GM12878 (cell line): Measurements from ENCODE around the gene SUPT6H. TPM values are rescaled to one million over a fixed set of nuclear protein-coding genes. Genes with fewer than 3 reads are reported as not detected.
A peak's percentile ranks its signal among the peaks of the same experiment; 100 is the strongest.
"Not testable (repeated sequence)": the region's sequence is repeated elsewhere in the genome, so short reads cannot be mapped to it uniquely, and the experiment has no call there.

Source experiments
- ATAC-seq: fragments of 200-7000 bp; cut with Tn5 transposase; 3 replicates; pipeline ENCODE4 v1.9.1; 2020; ENCODE audit warnings: mild to moderate bottlenecking, moderate library complexity
- BruUV-seq: library from RNA; stranded (reverse); fragments of 400-500 nt; replicated peaks from 2 replicates; lab custom pipeline; 2021; lab: Mats Ljungman, UMichigan
- CTCF ChIA-PET: fragments of 300-600 bp; sonication (Branson Sonifier 250); formaldehyde crosslinking; extraction: SDS; loops from one replicate; lab custom pipeline; 2021; ENCODE audit warnings: inconsistent platforms; lab: Yijun Ruan, JAX
- POLR2A ChIA-PET: fragments of 350-600 bp; formaldehyde crosslinking; extraction: SDS; loops from one replicate; lab custom pipeline; 2021; ENCODE audit warnings: inconsistent platforms; lab: Charles Lee
- RAD21 ChIA-PET: fragments of 300-600 bp; sonication (Branson Sonifier 250); formaldehyde crosslinking; loops from one replicate; lab custom pipeline; 2023; ENCODE audit warnings: antibody characterized with exemption; ENCODE audit not compliant: unreplicated experiment; lab: Charles Lee
- SMC1A ChIA-PET: fragments of 300-600 bp; sonication (Branson Sonifier 250); formaldehyde crosslinking; loops from one replicate; lab custom pipeline; 2023; ENCODE audit not compliant: unreplicated experiment, uncharacterized antibody; lab: Charles Lee
- DNase-seq: peaks from one replicate; pipeline ENCODE4 v3.0.0-alpha.2; 2011; ENCODE audit warnings: low read depth, low spot score
- FAIRE-seq: peaks from 3 replicates; lab custom pipeline; 2011; peaks lifted over from hg19 to GRCh38; lab: Jason Lieb, UNC
- H2AFZ ChIP-seq: 2 replicates; pipeline ENCODE4 v1.6.0; 2011; ENCODE audit warnings: low read depth, low read length, control low read depth; ENCODE audit not compliant: control insufficient read depth
- H3K27ac ChIP-seq: 2 replicates; pipeline ENCODE4 v1.5.1; 2011; ENCODE audit warnings: control low read depth; ENCODE audit not compliant: control insufficient read depth, insufficient read depth
- H3K27me3 ChIP-seq, 2 experiments: replicated peaks in 1 of 2; 2 replicates each; pipeline versions ENCODE4 v1.6.0 to v1.6.1; 2011; ENCODE audit warnings: low read length in 1 of 2; ENCODE audit not compliant: control insufficient read depth in 2 of 2, insufficient read depth in 2 of 2
- H3K36me3 ChIP-seq, 2 experiments: 2 replicates each; pipeline ENCODE4 v1.5.1; 2011; ENCODE audit warnings: low read length in 1 of 2; ENCODE audit not compliant: control insufficient read depth in 2 of 2, insufficient read depth in 2 of 2
- H3K4me1 ChIP-seq: 2 replicates; pipeline ENCODE4 v1.6.1; 2011; ENCODE audit warnings: mild to moderate bottlenecking, low read length, moderate library complexity, mixed read lengths; ENCODE audit not compliant: control insufficient read depth, insufficient read depth
- H3K4me2 ChIP-seq: 2 replicates; pipeline ENCODE4 v1.6.0; 2011; ENCODE audit warnings: control low read depth; ENCODE audit not compliant: control insufficient read depth, insufficient read depth
- H3K4me3 ChIP-seq: fragments of 200-600 bp; sonication (generic); 2 replicates; pipeline ENCODE4 v1.5.1; 2016
- H3K79me2 ChIP-seq: 2 replicates; pipeline ENCODE4 v1.6.0; 2011; ENCODE audit warnings: low read length; ENCODE audit not compliant: control insufficient read depth, insufficient read depth
- H3K9ac ChIP-seq: 2 replicates; pipeline ENCODE4 v1.8.0; 2011; ENCODE audit warnings: low read length, control low read depth, mixed read lengths; ENCODE audit not compliant: control insufficient read depth, insufficient read depth
- H3K9me3 ChIP-seq: replicated peaks from 3 replicates; pipeline ENCODE4 v1.5.1; 2011; ENCODE audit warnings: mild to moderate bottlenecking, low read length; ENCODE audit not compliant: control insufficient read depth, insufficient read depth
- H4K20me1 ChIP-seq: 2 replicates; pipeline ENCODE4 v1.6.0; 2011; ENCODE audit not compliant: control insufficient read depth, insufficient read depth
- BCL11A ChIP-seq: IDR thresholded peaks from 2 replicates; pipeline ENCODE4 v1.6.1; 2011; ENCODE audit warnings: low read depth, low read length
- DPF2 ChIP-seq: fragments of 450-650 bp; IDR thresholded peaks from 2 replicates; pipeline ENCODE4 v1.6.1; 2017; ENCODE audit warnings: mild to moderate bottlenecking
- EP300 ChIP-seq, 2 experiments: fragments of 150-350 bp in 1 of 2; IDR thresholded peaks; 2 replicates each; pipeline ENCODE4 v1.6.1; 2011 to 2012; ENCODE audit warnings: low read depth in 2 of 2, low read length in 2 of 2, borderline replicate concordance in 1 of 2, improper control_type of control experiment in 1 of 2, inconsistent platforms in 1 of 2; ENCODE audit not compliant: control insufficient read depth in 1 of 2
- ETV6 ChIP-seq, 2 experiments: fragments of 450-650 bp in 1 of 2; IDR thresholded peaks in 1 of 2; conservative IDR thresholded peaks in 1 of 2; 2 replicates each; pipeline ENCODE4 v1.6.1; 2014; ENCODE audit warnings: antibody characterized with exemption in 1 of 2, borderline replicate concordance in 1 of 2, low read depth in 1 of 2, mild to moderate bottlenecking in 1 of 2, moderate library complexity in 1 of 2
- IKZF1 ChIP-seq: fragments of 450-650 bp; conservative IDR thresholded peaks from 2 replicates; pipeline ENCODE4 v1.6.1; 2017; ENCODE audit warnings: antibody characterized with exemption, mild to moderate bottlenecking
- MLLT1 ChIP-seq: fragments of 450-650 bp; IDR thresholded peaks from 2 replicates; pipeline ENCODE4 v1.6.1; 2016; ENCODE audit warnings: mild to moderate bottlenecking
- NKRF ChIP-seq: fragments of 450-650 bp; conservative IDR thresholded peaks from 2 replicates; pipeline ENCODE4 v1.6.1; 2017; ENCODE audit warnings: mild to moderate bottlenecking, moderate library complexity
- ZNF217 ChIP-seq: fragments of 450-650 bp; IDR thresholded peaks from 2 replicates; pipeline ENCODE4 v1.6.1; 2017; ENCODE audit warnings: antibody characterized with exemption, mild to moderate bottlenecking
- ZNF274 ChIP-seq: IDR thresholded peaks from one replicate; pipeline ENCODE4 v1.8.0; 2011; ENCODE audit not compliant: insufficient read length, insufficient read depth
- WGBS: methylation state at CpG from one replicate; pipeline ENCODE4 v1.1.6; 2016; ENCODE audit warnings: low lambda C conversion rate; ENCODE audit not compliant: insufficient replicate concordance, insufficient coverage; ENCODE audit errors: missing lambda C conversion rate; 5-methylcytosine and 5-hydroxymethylcytosine counted together
- in situ Hi-C: fragments of 300-500 bp; cut with MboI; formaldehyde crosslinking; loops from 9 replicates; pipeline ENCODE4 v1.14.3; 2018; ENCODE audit warnings: mixed read lengths
- intact Hi-C: fragments of 100-400 bp; cut with micrococcal nuclease; formaldehyde crosslinking; loops from one replicate; pipeline ENCODE4 v1.14.2; 2022; ENCODE audit not compliant: unreplicated experiment
- polyA plus RNA-seq, 11 experiments: library from polyadenylated mRNA; depleted of rRNA in 4 of 11; unstranded in 6 of 11; stranded (reverse) in 5 of 11; fragments of >200 nt; fragmentation: Nextera tagmentation in 4 of 11; fragmentation: Illumina TruSeq in 1 of 11; extraction: Ambion mirVana in 4 of 11; extraction: Trizol in 1 of 11; gene quantifications; 1 replicate in 1 of 11; 2 replicates in 10 of 11; pipeline versions ENCODE4 v1.2.1 to v1.2.3, GENCODE V29; 2011 to 2016; ENCODE audit warnings: inconsistent platforms in 2 of 11, missing spikeins in 2 of 11, low read depth in 1 of 11
- total RNA-seq, 4 experiments: library from RNA; depleted of rRNA in 3 of 4; stranded (reverse); fragments of >200 nt in 3 of 4; fragmentation: Illumina TruSeq in 1 of 4; extraction: Trizol in 1 of 4; gene quantifications; 2 replicates each; pipeline versions ENCODE4 v1.2.1 to v1.2.3, GENCODE V29; 2013 to 2021

Gene SUPT6H
- total and polyA plus RNA-seq, 10 of the 15 experiments (the other 5 are each of a cell fraction or from before 2014, with no cell fraction given): 1.7 to 58.8 (median 37.7) TPM

DNA sequence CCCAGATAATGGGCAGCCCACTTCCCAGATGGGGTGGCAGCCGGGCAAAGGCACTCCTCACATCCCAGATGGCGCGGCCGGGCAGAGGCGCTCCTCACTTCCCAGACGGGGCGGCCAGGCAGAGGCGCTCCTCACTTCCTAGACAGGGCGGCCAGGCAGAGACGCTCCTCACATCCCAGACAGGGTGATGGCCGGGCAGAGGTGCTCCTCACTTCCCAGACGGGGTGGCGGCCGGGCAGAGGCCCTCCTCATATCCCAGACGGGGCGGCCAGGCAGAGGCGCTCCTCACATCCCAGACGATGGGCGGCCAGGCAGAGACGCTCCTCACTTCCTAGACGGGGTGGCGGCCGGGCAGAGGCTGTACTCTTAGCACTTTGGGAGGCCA lies 2.5 kb upstream of the SUPT6H start:
- peaks cover 45% of the 10 kb centered on the region for H3K79me2 ChIP-seq
- H4K20me1 ChIP-seq, FAIRE-seq, H3K4me3 ChIP-seq, H3K9ac ChIP-seq, DNase-seq, CTCF ChIA-PET, H3K9me3 ChIP-seq, H3K27ac ChIP-seq, intact Hi-C loops, BruUV-seq, H3K36me3 ChIP-seq, SMC1A ChIA-PET, H3K27me3 ChIP-seq, H3K4me2 ChIP-seq, H2AFZ ChIP-seq, H3K4me1 ChIP-seq, in situ Hi-C loops, RAD21 ChIA-PET, ATAC-seq: not testable (repeated sequence)
- 98% methylated on average over 23 of the region's 23 CpGs for WGBS
- POLR2A ChIA-PET: interaction anchor here (4.9 kb wide), 1 partner anchor 15 kb away, joined by 46 read pairs; the partner anchor contains the start of gene BLTP2

DNA sequence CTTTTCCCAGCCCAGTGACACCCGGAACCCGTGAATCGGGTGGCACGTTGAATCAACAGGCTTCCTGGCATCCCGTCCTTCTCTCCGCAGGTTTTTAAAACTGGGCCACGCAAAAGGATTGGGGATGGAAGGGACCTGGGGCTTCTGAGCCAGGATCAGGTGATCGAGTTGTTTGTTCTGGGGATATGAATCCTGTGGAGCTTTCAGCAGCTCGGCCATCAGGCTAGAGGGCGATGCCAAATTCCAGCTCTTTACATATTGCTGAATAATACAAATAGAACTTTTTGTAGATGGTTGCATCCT lies 473 bp downstream of the SUPT6H start:
- peak overlapping the region; percentile 99 for H2AFZ ChIP-seq
- DNase-seq: no peak
- H3K9me3 ChIP-seq: no peaks in the 10 kb centered on the region
- RAD21 ChIA-PET: interaction anchor here (0.8 to 2.9 kb wide), 6 partner anchors 16 to 291 kb away, joined by 3 to 18 read pairs (median 5); partner anchors contain the start of genes BLTP2, PROCA1 and TLCD1
- POLR2A ChIA-PET: interaction anchor here (0.8 to 4.9 kb wide), 11 partner anchors 9 to 94 kb away, joined by 3 to 46 read pairs (median 4); partner anchors contain the start of genes BLTP2 and RPL23A
- no peaks in the 10 kb centered on the region for H4K20me1 ChIP-seq
- in situ Hi-C loops: no loop called here
- CTCF ChIA-PET: interaction anchor here (0.8 to 4.5 kb wide), 7 partner anchors 14 to 87 kb away, joined by 3 to 84 read pairs (median 7); partner anchors contain the start of genes BLTP2 and RPL23A
- H3K27me3 ChIP-seq: no peaks in the 10 kb centered on the region
- TF ChIP-seq NKRF (no peak), DPF2 (0 out of 2 replicates have a peak, but pooled peaks have one; percentile 1), ZNF217 (no peak), EP300 (IDR thresholded peaks at IDR 0.05; ENCODE audit: borderline replicate concordance in 1 of 2, control insufficient read depth in 1 of 2, low read depth in 2 of 2, low read length in 2 of 2) (0 out of 4 replicates have a peak, but pooled peaks of 1 of the 2 experiments have one; percentile 3), MLLT1 (peak; percentile 8; the same call in 1 of the 2 replicates), BCL11A (no peak), ETV6 (conservative IDR thresholded peaks at IDR 0.05 in 1 of 2, IDR thresholded peaks at IDR 0.05 in 1 of 2; ENCODE audit: borderline replicate concordance in 1 of 2, low read depth in 1 of 2) (0 out of 4 replicates have a peak, but pooled peaks of 1 of the 2 experiments have one; percentile 23), IKZF1 (0 out of 2 replicates have a peak, but pooled peaks have one; percentile 6), ZNF274 (no peak)
- H3K79me2 ChIP-seq: peaks cover 65% of the 10 kb centered on the region
- BruUV-seq: TSS peak; percentile 75
- peaks cover 2 to 8% of the 10 kb centered on the region in 2 experiments; a peak in 3 of 4 replicates for H3K36me3 ChIP-seq
- no peak; the same call in 1 of the 3 replicates for ATAC-seq
- intact Hi-C loops: loop anchor here (5.0 kb wide), 1 partner anchor 55 kb away; the partner anchor contains the start of genes RAB34 and RPL23A
- SMC1A ChIA-PET: interaction anchor here (1.0 to 2.1 kb wide), 7 partner anchors 16 to 84 kb away, joined by 3 to 15 read pairs (median 5); partner anchors contain the start of genes BLTP2 and PROCA1
- WGBS: under 1% methylated on average over 10 of the region's 10 CpGs
- peak overlapping the region; percentile 38 for H3K4me2 ChIP-seq
- H3K4me1 ChIP-seq: peaks cover 3% of the 10 kb centered on the region; the same call in 1 of the 2 replicates
- peak overlapping the region; percentile 99 for H3K9ac ChIP-seq
- H3K4me3 ChIP-seq: peak overlapping the region; percentile 98
- peak overlapping the region; percentile 100 for H3K27ac ChIP-seq
- FAIRE-seq: no peak
